Activated CD4-positive, CD25-positive, alpha-beta regulatory T cell treated with anti-CD3 and anti-CD28 coated beads, Interleukin-2, amount 50 U/mL, for 16 hours (primary cell): ENCODE measurements around the gene HNRNPLL.

Source experiments
- DNase-seq: peaks from one replicate; pipeline ENCODE4 v3.0.0-alpha.2; 2020; ENCODE audit warnings: low read depth, low spot score

The HNRNPLL gene

DNA sequence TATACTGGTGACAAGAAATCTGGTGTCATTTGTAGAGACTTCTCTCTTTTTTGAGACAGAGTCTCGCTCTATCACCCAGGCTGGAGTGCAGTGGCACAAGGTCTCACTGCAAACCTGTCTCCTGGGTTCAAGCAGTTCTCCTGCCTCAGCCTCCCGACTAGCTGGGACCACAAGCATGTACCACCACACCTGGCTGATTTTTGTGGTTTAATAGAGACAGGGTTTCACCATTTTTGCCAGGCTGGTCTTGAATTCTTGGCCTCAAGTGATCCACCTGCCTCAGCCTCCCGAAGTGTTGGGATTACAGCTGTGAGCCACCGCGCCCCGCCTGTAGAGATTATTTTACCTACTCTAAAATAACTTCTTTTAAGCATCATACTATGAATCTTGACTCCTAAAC, 6.5 kb downstream of the HNRNPLL start:
- no peak for DNase-seq

DNA sequence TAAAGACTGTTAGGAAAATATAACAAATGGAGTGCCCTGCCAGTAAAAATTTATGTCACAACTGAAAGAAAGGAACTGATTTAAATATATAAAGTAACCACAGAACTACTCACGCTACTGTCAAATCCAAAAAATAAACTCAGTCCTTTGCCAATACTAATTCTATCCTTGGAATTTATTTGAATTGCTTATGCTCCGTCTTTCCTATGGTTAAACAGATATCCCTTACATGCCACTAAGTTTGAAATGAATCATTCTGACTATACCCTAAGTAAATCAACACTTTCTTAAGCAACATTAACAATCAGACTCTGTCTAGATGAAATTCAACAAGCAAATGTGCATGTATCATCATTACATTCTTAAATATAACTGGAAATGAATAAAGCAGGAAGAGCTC, 9.8 kb downstream of the HNRNPLL start:
- DNase-seq = no peak

DNA sequence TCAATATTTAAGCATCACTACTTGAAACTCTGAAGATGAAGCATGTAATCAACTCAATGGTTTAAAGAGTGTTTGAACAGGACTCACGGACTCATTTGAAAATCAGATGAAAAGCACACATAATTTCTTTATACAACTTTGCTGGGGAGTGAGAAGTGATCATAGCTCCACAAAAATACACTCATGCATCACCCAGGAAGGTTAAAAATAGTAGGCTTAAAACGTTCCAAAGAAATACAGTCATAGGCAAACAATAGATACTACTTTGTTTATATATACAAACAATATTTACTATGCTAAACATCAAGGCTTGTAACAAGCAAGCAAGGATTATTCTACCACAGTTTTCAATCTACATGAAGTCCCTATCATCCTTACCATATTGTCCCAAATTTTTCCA, 11.6 kb downstream of the HNRNPLL start:
- DNase-seq = no peak

DNA sequence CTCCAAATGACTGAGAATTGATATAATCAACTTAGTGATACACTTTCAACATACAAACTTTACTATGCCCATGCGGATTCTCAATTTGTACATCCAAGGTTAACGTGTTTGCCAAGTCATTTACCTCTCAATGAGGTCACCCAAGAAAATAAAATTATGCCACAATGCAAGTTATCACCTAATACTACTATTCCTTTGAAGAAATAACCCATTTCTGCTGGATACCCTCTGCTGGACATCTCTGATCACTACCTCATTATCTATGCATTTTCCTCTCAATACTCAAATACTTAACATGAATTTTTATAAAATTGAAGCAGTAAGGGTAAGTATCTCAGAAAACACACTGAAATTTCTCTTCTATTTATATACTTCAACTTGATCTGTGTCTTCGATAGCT, 12.7 kb downstream of the HNRNPLL start:
- DNase-seq = no peak

DNA sequence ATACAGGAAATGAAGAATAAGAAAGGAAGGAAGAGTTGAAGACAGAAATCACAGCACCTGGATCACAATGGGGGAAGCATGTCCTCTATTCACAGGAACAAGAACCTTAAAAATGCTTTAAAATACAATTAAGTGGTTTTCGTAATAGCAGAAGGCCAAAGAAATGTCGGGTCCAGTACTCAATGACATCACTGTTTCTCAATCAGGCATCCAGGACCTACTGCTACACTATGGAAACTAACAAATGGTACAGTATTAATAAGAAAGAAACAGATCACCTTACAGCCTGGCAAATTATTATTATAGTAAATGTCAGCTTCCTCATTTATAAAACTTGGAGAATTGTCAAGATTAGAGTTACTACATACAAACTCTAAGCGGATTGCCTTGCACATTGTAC, 15.8 kb downstream of the HNRNPLL start:
- DNase-seq = no peak

DNA sequence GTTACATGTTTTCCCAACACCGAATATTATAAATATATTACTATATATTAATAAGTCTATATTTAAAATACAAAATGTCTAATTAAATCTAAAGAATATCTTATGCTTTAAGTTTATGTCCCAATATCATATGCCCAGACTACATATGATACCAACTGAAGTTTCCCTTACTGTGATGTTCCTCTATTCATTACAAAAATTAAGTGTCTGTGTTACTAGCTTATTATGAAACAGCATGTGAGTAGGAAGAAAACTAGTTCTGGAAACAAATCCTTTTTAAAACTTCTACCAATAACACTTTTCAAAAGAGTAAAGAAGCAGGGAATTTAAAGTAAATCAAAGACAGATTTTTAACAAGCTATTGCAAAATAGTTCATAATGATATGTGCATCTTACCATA, 17.8 kb downstream of the HNRNPLL start:
- no peak for DNase-seq

DNA sequence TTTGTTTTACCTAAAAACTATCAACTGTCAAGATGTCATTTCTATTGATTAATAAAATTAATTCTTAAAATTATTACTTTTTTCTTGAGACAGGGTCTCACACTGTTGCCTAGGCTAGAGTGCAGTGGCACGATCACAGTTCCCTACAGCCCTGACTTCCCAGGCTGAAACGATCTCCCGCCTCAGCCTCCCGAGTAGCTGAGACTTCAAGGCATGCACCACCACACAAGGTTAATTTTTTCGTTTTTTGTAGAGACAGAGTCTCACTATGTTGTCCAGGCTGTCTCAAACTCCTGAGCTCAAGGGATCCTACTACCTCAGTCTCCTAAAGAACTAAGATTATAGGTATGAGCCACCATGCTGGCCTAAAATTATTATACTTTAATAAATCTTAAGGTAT, 18.7 kb downstream of the HNRNPLL start:
- no peak for DNase-seq

DNA sequence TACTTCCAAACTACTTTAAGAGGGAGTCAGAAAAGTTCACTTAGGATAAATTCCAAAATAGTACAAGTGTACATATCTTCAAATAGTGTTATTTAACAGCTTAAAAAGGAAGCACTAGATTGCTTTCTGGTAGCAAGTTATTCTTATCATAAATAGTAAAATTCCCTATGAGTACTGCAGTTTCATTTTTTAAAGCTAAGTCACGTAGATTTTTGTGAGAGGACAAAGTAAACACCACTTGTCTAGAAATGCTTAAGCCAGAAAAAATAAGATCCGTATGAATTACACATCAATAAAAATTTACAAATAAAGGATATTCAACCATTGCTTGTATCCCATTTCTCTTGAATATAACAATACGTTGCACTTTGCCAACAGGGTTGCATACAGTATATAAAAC, 19.2 kb downstream of the HNRNPLL start:
- DNase-seq = no peak

DNA sequence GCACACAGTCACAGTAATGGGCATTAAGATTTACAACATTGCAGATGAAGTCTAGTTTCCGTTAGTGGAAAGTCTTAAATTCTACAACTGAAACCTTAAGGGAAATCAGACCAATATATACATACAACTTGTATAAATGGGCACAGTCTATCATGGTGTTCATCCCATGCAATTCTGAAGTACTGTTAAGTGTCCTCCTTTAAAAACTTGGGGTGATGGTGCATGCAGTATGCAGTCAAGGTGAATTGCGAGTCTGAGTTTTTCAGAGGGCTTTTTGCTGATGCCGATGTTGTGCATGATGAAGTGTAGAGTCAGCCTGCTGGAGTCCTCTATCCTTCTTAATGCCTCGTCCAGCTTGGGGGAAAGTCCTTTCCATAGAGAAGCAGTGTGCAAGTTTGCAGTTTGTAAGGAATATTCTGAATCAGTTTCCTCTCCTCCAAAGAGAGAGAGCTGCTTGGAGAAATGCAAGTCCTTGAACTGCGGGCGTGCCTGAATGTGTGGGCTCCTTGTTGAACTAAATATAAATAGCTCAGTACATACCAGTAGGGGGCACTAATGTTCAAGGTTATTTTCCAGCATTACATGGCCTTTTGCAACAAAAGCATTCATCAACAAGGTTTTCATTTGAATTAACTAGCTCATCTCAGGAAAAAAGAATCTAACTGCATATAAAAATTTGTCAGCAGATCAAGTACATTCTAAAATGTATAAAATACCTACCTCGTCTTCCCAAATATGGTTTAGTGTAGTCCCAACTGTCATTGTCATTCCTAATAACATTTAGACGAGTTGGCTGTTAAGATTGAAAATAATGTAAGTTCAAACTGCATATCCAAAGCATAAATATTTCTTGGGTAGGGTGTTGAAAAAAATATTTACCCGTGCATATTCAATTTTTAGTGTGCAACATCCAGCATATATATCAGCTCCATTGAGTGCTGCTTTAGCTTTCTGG, 21.3 kb downstream of the HNRNPLL start:
- DNase-seq = no peak

DNA sequence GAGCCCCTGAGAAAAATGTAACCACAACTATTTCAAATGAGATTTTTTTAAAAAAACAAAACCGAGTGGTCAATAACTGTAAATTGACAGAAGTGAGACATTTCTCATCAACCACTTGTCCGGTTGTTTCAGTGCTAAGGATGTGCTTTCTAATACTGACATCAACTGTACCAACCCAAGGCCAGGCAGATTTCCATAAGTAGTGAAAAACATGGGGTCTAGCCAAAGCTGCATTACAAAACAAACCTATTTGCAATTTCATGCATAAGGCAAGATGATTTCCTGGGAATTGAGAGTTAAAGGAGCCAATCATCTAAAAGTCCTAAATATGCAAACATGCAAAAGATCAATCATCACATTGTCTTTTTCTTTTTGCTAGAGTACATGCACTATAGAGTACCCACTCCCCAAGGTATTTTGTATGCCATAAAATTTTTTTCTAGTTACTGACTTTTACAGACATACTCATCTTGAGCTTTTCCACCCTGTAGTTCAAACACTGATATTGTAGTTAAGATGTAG, 22.6 kb downstream of the HNRNPLL start:
- no peak for DNase-seq

DNA sequence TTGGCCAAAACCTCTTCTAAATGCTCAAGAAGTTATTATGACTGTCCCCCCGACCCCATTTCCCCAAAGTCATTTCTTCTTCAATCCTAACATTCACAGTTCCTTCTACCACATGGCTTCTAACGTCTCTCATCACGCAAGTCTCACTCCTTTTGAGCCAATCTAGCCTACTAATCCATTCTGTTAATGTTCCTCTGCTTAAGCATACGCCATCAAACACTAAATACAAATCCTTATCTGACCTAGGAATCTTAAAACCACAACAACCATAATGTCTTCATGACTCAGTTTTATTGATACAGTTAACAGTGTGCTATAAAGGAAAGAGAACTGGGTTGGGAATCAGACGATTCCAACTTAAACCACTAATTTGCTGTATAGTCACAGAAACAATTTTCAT, 23.9 kb downstream of the HNRNPLL start:
- no peak for DNase-seq

DNA sequence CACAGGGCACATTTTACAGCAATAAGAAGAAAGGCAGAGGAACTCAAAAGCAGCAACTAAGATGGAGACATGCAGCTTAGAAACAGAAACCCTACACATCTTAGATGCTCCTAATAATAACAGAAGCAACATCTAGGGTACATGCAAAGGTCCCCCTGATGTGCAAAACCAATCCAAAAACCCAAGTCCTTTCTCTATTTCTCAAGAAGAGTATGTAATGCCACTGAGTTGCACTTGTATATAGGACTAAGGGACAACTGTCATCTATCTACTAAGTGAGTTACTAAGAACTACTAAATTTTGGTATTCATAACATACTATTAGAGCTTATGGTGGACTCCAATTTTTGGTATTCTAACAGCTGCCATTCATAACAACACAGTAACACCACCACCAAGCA, 28.4 kb downstream of the HNRNPLL start:
- DNase-seq = no peak

DNA sequence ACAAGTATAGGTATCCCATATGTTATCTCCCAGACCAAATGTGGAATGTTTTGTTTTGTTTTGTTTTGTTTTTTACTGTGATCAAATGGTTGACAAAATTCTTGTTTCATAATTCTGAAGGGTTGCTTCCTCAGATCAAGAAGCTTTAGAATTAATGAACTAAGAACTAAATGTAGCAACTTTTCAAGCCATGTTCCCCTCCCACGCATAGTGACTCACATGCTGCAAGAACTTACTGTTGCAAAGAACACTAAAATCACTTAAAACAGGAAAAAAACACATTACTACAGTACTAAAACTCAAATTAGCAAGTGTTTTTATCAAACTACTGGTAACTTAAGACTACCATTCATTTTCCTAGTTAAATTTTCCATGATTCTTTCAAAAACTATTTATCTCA, 30.6 kb downstream of the HNRNPLL start:
- DNase-seq = no peak

DNA sequence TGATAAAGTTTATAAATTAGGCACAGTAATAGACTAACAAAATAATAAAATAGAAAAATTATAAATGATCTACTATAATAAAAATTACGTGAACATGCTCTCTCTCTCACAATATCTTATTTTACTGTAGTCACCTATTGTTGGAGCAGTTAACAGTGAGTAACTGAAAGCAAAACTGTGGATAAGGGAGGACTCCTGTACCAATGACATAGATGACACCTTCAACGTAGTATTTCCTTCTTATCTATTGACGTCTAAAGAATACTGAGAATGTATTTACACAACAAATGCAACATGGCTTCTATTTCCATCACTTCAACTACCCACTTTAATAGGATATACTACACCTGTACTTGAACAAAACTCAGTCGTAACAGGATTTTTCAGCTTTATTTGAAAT, 31.5 kb downstream of the HNRNPLL start:
- DNase-seq = no peak

DNA sequence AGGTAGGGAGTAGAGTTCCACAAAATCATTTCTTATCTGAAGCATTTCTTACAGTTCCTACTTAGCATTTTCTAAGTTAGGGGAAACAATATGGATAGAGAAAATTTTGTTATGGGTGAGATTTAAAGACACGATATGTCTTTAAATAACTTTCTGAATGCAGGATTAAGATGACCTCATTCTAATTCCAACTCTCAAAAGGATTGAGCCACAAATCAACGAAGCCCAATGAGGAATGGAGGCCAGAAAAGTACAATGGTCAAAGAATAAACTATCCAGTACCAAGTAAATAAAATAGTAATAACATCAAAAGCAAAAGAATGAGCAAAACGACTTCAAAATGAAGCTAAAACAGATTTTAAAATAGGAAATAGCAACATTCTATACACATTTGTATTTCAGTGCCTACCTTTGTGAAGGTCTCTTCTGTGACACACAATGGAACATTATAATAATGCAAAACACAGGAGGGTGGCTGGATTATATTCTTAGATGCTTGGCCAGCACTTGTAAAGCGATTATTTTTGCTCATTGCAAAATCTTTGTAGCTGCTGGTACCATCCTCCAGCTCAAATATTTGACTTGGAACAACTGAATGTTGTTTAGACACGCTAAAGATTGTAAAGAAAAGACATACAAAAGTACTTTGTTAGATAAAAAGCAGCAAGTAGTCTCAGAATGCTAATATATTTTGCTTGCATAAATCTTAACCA, 33.8 kb downstream of the HNRNPLL start:
- DNase-seq = no peak

DNA sequence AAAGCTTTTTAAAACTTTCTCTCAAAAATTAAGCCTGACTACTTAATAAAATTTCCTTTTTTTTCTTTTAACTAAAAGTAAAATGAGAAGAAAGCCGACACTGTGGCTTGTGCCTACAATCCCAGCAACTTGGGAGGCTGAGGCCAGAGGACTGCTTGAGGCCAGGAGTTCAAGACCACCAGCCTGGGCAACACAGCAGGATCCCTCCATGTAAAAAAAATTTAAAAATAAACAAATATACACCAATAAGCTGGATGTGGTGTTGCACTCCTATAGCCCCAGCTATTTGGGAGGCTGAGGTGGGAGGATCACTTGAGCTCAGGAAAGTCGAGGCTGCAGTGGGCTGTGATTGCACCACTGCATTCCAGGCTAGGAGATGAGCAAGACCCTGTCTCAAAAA, 37.4 kb downstream of the HNRNPLL start:
- DNase-seq = no peak

DNA sequence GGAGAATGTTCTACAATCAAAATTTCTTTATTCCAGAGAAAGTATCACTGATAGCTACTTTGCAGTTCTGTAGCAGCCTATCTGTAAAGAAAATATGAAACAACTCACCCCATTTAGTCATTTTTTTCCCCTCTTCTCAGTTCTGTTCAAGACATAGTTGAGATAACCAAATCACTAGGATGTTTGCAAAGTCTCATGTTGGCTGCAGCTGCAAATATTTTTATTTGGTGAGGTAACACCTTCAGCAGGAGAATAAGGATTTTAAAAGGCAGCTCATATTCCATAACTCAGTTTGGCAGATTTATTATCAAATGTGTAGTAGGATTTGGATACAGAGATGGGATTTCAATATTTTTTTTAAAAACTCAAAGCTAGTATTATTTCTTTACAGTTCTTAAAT, 41.0 kb downstream of the HNRNPLL start:
- no peak for DNase-seq

DNA sequence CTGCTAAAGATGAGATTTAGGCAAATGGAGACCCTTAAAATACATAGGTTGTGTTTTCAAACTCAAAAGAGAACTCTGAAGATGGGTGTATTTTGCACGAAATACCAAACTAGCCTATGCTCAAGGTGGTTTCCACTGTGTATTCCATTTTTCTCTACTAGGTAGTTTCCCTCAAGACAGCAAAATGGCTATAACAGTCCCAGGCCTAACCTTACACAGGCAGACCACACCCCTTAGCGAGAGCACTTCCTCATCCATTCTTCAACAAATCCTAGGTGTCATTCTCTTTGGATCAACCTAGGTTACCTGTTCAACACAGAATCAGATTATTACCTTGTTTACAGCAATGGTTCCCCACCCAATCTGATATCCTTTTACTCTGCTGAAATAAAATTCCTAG, 42.6 kb downstream of the HNRNPLL start:
- DNase-seq = no peak

DNA sequence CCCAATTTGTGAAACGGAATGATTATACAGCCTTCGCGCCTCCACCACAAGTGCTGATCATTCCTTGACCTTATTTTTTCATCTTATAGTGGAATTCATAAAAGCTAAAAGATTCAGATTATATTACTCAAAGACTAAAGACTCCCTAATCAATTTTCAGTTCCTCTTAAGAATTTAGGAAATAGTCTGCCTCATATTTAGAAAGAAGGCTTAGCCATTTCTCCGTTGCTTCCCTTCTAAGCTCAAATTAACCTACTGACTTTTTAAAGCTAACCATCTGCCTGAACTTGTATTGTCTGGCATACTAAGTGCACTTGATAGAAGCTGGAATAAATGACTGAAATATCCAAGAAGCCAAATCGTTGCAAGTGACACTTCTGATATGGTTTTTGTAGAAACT, 44.7 kb downstream of the HNRNPLL start:
- no peak for DNase-seq

DNA sequence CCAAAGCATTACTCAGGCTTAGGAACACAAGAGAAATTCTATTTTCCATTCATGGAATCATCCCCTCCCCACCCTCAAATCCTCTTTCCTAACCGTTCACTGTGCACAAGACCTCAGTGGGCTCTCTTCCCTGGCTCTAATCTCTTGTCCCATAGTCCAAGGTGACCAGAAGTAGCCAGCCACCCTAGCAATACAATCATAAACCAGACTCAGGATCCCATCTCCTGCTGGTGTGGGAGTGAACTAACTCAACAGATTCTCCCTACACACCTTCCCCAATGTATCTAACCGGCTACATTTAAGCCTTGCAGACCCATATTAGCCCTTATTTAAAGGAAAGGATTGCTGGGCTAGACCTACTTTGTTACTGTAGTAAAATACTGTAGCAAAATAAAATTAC, 45.5 kb downstream of the HNRNPLL start:
- no peak for DNase-seq

DNA sequence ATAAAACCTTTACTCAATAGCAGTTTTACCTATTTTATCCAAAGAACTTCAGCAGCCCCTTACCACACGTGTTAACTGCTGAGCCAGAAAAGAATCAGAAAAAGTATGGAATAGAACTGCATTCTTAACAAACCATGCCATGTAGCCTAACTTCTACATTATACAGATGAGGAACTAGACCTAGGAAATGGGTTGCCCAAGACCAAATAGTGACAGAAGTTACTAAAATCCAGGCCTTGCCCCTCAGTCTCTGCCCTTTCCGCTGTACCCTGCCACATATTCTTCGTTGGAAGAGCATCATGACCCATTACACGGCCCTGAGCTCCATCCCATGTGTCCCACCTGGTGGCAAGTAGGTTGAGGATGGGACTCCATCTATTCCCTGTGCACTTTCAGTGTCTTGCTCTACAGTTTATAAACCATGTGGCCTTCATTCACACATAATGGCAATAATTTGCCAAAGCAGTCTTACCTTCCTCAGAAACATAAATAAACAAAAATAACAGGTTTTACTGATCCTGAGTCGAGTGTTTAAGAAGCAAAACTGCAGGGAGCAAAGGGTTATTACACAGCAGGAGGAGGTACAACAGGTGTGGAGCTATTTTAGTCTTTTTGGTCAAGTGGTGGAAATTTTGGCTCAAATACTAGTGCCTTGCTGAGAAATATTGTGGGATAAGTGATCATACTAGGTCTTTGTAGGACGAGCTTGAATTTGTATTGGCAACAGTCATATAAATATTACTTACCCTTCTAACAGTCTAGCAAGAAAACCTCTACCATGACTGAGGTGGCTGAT, 46.5 kb downstream of the HNRNPLL start:
- DNase-seq = no peak

DNA sequence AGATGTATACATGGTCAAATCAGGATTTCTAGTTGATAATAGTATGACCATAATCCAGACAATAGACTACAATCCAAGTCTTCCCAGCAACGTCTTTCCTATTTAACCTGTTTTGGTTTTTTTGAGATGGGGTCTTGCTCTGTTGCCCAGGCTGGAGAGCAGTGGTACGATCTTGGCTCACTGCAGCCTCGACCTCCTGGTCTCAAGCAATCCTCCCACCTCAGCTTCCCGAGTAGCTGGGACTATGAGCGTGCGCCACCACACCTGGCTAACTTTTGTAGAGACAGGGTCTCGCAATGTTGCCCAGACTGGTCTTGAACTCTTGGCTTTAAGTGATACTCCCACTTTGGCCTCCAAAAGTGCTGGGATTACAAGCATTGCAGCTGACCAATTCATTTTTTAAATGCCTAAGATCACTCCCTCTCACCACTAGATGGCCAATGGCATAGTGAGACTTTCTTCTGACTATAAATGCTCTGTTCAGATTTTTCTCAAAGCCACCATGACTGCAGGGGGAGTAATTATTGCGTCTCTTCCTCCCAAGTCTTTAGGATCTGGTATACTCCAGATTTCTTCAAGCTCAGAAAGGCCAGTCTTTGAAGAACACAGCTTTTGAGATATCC, 47.6 kb downstream of the HNRNPLL start:
- no peak for DNase-seq
